Cardiac septum (tissue), 1 donor: ENCODE results near the gene MRPL37. TPM values are rescaled to one million over a fixed set of nuclear protein-coding genes. Genes with fewer than 3 reads are reported as not detected.

Source experiments
- DNase-seq: peaks from one replicate; pipeline ENCODE4 v3.0.0-alpha.2; 2020; ENCODE audit warnings: low spot score
- intact Hi-C: fragments of 100-400 bp; cut with DNase I; formaldehyde crosslinking; loops from one replicate; pipeline ENCODE4 v1.14.0; 2022
- total RNA-seq: library from RNA; stranded (reverse); fragmentation: NEBNext Ultra II Directional; extraction: Animal tissue kit (Norgen Biotek cat#: 25700); gene quantifications from one replicate; pipeline ENCODE4 v1.2.1, GENCODE V29; 2021
- donor health status: DM: no; HTN: no; CAD: no.

Gene MRPL37
- total RNA-seq, 1 donor from 2014 or later, result 71.7 TPM

DNA sequence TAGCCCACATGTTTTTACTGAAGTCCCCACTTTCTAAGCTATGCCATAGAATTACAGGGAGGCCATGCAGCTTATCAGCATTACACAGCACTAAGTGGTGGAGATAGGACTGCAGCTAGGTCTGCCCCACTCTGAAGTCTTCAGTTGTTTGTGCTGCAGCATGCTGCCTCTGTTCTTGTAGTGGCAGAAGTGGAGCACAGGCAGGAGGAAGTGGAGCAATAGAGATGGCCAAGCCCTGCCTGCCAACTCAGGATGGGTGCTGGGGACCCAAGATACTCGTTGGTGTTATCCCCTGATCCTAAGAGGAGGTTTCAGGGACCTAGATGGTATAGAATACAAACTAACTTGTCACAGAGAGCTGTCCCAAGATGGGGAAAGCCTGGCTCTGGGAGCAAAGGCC lies 12.9 kb downstream of the MRPL37 start:
- no peak for DNase-seq
- intact Hi-C loops, result no loop called here

DNA sequence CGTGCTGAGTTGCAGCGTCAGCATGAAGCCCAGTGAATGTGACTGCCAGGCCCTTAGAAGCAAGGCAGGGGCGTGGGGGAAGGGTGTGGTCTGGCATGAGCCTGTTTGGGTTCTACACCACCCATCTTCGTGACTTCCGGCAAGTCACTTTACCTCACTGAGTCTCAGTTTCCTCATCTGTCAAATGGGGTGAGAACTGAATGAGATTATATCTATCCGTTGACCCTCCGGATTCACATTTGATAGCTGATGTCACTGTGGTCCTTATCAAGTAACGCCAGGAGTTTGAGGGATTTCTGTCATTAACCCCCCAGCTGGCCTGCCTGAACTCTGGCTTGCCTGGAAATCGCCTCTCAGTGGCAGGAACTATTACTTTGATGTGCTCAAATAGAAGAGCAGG lies 15.6 kb downstream of the MRPL37 start:
- DNase-seq, result no peak
- intact Hi-C loops, result no loop called here

DNA sequence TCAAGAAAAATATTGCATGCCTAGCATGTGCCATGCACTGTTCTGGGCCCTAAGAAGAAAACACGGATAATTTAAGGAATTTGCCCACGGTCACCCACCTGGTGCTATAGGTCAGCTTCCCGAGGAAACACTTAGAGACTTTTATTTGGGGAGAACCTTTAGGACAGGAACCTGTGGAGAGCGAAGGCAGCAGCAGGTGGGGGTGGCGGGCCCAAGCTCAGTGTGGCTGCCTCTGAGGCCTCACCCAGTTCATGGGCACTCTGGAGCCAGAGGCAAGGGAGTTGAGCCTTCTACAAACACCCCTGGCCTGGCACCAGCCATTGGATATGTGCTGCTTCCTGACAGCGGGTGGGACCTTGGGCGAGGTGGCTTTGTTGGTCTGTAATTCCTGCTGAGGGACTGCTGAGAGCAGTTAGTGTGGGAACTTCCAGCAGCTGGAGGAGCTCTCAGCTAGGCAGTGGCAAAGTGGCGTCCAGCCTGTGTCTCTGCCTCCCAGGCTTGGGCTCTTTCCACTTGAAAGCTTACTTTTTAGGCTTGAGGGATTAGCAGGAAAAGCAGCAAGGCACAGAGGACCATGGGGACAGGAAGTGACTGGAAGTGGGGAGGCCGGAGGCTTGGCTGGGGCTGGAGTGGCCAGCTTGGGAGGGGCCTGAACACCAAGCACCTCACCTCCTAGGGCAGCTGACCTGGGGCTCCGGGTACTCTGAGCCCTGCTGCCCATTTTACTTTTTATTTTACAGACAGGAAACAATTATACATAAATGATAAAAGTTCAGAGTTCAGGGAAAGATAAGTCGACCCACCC lies 19.1 kb downstream of the MRPL37 start:
- no peak for DNase-seq
- intact Hi-C loops, result no loop called here

DNA sequence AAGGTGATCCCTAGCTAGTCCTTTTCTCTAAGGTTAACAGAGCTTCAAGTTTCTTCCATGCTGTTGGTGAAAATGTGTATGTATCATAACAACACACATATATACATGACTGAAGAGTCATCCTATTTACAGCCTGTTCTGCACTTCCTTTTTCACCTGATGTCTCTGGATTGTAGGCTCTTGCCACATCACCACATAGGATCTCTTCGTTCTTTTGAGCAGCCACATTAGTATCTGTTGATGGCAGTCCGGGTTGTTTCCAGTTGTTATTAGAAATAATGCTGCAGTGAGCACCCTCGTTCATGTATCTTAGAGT lies 19.7 kb downstream of the MRPL37 start:
- DNase-seq, result no peak
- intact Hi-C loops, result loop anchor here (1.0 kb wide), 1 partner anchor 269 kb away; no protein-coding TSS in a partner anchor

- intact Hi-C loops, result loop anchor here (1.0 kb wide), 1 partner anchor 268 kb away; no protein-coding TSS in a partner anchor
Measured at GRCh38 chr1:54220004-54220811, 20.2 kb downstream of the MRPL37 start.

DNA sequence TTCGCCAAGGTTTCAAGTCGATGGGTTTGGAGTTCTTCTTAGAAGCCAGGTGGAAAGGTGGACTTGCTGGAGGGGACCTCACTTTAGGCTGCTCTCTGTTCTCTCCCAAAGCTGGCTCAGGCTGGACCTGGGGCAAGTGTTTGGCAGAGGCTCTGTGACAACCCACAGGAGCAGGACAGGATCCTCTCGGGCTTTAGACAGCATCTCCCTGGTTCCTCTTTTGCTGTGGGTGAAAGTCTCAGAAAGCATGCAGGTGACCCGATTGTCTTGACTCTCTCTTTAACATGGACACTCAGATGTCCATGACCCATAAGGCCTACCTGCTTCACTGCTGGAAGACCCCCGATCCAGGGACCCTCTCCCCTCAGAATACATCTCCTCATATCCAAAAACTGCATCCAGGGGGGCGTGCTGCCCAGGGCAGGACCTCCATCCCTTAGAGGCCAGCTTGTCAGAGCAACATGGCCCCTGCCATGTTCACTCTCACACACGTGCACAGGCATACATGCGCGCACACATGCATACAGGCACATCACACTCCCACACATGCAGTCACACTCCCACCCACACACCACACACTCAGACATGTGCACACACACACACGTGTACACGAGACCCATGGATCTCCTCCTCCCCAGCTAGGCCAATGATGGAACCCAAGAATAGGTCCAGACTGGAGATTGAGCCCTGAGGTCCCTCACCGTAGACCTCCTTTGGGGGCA lies 21.3 kb downstream of the MRPL37 start:
- no peak for DNase-seq
- intact Hi-C loops, result no loop called here

More at GRCh38 chr1:54220004-54220811, 20.2 kb downstream of the MRPL37 start:
- peak; percentile 82 for DNase-seq

DNA sequence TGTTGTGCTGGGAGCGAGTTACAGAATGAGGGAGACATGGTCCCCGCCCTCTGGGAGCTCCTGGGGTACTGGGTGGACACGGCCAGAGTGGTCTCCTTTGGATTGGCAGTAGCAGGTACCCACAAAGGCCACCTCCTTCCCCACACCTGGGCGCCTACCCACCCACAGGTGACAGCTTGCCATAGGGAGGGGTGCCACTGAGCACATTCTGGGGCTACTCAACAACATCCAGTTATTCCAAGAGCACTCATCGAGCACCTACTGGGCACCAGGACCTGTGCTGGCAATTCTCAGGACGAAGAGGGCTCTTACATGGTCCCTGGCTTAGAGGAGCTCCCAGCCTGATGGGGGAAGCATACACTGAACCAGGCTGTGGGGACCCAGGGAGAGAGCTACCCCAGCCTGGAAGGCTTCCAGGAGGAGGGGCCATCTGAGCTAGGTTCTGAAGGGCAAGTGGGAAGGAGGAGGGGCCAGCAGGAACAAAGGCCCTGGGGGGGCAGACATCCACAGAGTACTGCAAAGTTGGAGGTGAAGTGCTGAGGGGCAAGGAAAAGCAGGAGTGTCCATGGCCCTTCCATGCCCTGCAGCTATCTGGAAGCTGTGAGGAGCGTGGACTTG lies 22.0 kb downstream of the MRPL37 start:
- DNase-seq, result no peak
- intact Hi-C loops, result no loop called here

- intact Hi-C loops, result no loop called here
- no peak for DNase-seq
Measured at GRCh38 chr1:54222711-54223110, 22.7 kb downstream of the MRPL37 start.

DNA sequence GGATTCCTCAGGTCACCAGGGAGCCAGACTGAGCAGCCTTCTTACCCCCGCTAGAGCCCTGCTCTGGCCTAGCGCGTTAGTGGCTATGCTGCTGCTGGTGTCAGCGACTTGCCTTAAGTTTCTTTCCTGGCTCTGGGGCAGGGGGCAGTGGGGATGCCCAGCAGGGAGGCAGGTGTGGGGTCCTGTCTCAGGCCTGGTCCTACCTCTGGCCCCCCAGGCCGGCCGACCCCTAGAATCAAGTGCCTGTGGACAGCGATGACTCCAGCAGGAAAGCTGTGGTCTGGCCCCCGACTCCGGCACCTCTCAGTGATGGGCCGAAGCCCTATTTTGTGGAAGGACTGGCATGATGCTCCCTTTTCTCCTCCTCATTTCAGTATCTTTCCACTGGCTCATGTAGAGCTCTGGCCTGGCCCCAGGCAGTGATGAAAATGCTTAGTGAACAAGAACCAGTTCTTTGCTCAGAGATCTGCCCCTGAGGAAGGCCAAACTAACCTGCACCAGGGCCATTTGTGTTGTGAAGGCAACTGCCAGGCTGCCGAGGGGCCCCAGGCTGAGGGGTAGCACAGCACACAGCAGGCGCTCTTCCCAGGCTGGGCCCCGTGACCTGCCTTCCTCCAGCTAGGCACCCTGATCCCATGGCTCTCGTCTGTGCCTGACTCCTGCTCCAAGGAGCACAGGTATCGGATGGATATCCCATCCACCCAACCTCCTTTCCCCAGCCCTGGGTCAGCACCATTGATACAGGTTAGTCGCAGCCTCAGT lies 23.7 kb downstream of the MRPL37 start:
- DNase-seq, result no peak
- intact Hi-C loops, result no loop called here

DNA sequence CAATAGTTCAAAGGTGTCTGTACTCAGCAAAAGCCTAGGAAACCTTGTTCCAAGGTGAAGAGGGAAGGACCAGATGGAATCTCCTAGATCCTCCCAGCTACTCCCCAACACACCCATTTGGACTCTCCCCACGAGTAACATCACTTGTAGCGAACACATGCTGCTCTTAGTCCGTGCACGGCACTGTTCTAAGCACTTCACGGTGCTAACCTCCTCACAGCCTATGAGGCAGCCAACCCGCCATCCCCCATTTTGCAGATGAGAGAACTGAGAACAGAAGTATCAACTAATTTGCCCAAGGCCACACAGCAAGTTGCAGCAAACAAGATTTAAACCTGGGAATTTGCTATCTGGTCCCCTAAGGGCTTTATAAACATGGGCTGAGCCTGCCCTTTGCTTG lies 24.3 kb downstream of the MRPL37 start:
- intact Hi-C loops, result no loop called here
- DNase-seq, result no peak

GRCh38 chr1:54225378-54225777 lies 25.4 kb downstream of the MRPL37 start:
- no peak for DNase-seq
- intact Hi-C loops, result no loop called here

DNA sequence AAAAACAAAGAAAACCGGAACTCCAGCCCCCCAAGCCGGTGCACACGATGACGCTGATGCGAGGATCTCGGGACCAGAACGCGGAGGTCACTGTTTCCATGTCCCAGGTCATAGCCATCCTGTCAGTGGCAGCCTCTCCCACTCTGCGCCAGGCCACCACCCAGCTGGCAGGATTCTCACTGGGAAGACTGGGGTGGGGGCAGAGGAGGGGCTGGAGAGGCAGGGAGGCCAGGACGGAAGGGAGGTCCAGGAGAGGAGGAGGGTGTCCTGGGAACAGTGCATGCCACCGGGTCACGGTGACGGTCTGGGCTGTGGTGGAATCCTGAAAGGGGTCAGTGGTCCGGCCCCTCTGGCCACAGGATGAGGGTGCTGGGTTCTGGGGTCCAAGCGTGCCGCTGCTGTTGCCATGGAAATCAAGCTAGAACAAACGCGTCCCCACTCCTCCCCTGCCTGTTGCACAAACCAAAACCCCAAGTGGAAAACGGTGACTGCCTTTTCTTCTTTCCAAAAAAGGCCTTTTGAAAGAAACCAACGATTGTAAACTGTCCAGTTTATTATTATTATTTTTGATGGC lies 26.1 kb downstream of the MRPL37 start:
- no peak for DNase-seq
- intact Hi-C loops, result no loop called here

DNA sequence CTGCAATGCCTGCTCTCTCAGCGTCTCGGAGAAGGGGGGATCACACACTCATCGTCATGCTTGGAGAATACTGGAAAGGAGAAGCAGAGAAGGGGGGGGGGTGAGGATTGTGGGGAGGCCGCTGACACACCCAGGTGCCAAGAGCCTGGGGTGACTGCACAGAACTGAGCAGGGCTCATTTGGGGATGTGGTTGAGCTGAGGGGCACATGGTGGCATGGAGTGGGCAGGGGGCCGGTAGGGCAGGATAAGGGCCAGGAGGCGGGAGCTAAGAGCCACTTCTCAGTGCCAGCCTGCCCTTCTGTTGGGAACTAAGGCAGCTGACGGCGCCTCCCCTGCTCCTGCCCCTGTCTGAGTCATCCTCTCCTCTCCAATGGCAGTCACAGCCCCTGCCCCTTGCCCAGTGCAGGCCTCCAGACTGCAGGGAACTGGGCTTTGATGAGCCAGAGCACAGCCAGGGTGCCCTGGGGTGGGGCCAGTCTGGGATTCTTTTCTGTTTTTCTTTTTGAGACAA lies 27.2 kb downstream of the MRPL37 start:
- intact Hi-C loops, result no loop called here
- DNase-seq, result no peak

DNA sequence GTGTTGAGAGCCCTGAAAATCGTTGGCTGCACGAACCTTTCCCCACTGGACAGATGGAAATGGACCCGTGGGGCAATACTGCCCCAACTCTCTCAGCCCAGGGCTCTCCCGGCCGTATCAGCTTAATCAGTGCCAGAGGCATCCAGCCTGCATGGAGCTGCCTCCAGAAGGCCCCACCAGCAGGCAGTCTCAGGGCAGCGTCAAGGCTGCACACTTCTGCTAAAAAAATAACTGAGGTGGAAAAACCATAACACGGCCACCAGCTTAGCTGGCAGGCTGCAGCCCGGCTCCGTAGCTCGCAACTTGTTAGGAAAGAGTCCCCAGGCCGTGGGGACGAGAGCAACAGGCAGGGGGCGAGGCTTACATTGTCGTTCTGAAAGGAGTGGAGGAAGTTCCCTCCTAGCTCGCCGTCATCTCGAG lies 27.9 kb downstream of the MRPL37 start:
- intact Hi-C loops, result no loop called here

GRCh38 chr1:54228638-54229079 lies 28.7 kb downstream of the MRPL37 start:
- DNase-seq, result no peak
- intact Hi-C loops, result no loop called here

More for the DNA sequence above, 27.9 kb downstream of the MRPL37 start:
- no peak for DNase-seq

DNA sequence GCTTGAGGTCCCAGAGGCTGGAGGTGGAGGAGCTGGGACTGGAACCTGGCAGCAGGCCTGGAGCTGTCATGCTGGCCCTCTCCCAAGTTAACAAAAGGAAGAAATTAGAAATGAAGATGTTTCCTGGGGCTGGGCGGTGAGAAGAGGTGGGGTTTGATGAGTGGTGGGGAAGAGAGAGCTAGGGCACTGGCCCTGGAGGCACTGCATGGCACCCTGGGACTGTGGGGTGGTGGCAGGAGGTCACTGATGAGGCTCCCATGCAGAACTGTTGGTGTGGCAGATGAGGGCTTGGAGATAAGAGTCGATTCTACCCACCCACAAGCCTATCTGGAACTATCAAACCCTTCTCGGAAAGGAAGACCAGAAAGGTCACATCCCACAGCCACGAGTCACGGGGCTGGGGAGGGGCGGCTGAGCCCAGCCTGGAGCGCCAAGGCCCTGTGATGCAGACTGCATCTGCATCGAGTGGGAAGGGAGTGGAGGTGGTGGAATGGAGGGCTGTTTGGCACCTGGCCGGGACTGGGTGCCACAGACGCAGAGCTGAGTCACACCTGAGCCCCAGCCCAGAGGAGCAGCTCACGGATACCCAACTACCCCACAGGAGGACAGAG lies 29.4 kb downstream of the MRPL37 start:
- DNase-seq, result no peak
- intact Hi-C loops, result no loop called here

DNA sequence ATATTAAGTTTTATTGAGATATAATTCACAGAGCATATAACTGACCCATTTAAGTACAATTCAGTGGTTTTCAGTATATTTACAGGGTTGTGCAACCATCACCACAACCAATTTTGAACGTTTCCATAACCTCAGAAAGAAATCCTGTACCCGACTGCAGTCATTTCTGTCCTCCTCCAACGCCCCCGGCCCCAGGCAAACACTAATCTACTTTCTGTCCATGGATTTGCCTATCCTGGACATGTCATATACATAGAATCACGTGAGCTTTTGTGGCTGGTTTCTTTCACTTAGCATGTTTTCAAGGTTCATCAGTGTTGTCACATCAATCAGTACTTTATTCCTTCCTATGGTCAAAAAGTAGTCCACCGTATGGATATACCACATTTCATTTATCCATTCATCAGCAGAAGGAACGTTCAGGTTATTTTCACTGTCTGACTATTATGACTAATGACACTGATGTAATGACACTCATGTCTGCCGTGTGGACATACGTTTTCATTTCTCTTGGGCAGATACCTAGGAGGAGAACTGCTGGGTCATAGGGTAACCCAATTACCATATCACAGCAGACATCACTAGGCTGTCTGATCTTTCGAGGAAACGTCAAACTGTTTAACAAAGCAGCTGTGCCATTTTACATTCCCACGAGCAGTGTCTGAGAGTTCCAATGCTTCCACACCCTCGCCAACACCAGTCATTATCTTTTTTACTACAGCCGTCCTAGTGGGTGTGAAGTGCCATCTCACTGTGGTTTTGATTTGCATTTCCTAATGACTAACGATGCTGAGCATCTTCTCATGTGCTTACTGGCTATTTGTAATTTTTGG lies 30.8 kb downstream of the MRPL37 start:
- intact Hi-C loops, result no loop called here
- DNase-seq, result no peak
